ENCODE measurements around the gene DAAM2.

Gene DAAM2

GRCh38 chr6:39929733-39930461 is 137.7 kb downstream of the DAAM2 start:
- DNase-seq (ENCODE audit: low spot score) = no peak

DNA sequence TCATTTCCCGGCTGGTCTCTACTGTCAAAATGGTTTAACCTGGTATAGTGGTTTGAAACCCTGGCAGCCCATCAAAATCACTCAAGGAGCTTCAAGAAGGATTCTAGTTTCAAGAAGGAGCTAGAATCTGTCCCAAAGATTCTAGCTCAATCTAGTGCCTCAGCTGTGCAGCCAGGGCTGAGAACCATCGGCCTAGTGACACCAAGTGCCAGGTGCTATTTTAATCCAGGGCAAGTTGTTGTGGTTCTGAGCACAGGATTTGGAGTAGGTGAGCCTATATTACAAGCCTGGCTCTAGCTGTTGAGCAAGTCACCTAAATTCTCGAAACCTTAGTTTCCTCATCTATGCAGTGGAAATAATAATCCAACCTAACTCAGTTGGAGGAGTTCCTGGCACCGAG is 138.4 kb downstream of the DAAM2 start:
- no peak for DNase-seq (ENCODE audit: low spot score)

- peak; percentile 54 for DNase-seq (ENCODE audit: low spot score)
These were observed 139.4 kb downstream of the DAAM2 start for GRCh38 chr6:39931607-39932006.

- DNase-seq (ENCODE audit: low spot score) = peak; percentile 24
These were observed 140.3 kb downstream of the DAAM2 start for GRCh38 chr6:39932386-39932910.

- DNase-seq (ENCODE audit: low spot score) = no peak
These were observed 141.5 kb downstream of the DAAM2 start for GRCh38 chr6:39933669-39934130.

DNA sequence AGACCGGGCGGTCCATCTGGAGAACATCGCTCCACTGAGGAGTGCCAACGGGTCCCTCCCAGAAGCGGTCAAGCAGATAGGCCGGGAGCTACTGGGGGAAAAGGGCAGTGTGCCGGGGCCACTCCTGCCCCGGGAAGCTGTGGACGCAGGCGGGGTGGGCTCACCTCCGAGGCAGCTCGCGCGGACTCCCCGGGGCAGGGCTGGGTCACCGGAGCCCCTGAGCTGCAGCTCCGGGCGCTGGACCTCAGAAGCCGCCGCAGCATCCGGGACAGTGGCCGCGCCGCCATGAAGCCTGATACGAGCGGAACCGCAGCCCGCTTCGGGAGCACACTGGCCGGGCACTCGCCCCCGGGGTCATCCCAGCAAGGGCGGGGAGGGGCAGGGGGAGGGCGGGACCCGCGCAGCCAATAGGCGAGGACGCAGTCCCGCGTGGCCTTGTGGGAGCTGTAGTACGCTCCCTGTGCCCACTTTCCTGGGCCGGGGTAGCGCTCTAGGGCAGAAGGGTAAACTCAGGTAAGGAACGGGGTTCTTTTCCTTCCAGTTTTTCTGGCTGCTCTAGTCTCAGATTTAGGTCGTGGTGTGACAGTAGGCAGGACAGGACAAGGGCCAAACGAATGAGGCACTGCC is 142.1 kb downstream of the DAAM2 start, which contains the start of gene MOCS1:
Gene MOCS1 (minus strand): TSS at position 332 of the 627 bp plus-strand sequence. CDS start 45 bp downstream, at position 287.
- peak; percentile 82 for DNase-seq (ENCODE audit: low spot score)

GRCh38 chr6:39935241-39935640 is 143.1 kb downstream of the DAAM2 start:
- DNase-seq (ENCODE audit: low spot score) = no peak

DNA sequence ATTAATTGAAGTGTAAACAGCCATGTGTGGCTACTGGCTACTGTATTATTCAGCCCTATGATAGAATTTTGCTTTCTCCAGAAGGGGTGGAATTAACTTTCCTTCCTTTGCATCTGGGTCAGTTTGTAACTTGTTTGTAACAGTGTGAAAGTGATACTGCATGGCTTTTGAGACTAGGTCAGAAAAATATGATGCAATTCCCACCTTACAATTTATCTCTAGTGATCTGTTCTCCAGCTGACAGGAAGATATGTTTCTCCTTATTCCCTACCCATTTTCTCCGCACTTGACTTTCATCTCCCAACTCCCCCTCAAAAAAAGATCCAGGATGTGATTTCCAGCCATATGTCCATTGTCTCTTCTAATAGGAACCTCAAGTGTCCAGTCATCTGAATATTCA is 144.7 kb downstream of the DAAM2 start:
- no peak for DNase-seq (ENCODE audit: low spot score)

DNA sequence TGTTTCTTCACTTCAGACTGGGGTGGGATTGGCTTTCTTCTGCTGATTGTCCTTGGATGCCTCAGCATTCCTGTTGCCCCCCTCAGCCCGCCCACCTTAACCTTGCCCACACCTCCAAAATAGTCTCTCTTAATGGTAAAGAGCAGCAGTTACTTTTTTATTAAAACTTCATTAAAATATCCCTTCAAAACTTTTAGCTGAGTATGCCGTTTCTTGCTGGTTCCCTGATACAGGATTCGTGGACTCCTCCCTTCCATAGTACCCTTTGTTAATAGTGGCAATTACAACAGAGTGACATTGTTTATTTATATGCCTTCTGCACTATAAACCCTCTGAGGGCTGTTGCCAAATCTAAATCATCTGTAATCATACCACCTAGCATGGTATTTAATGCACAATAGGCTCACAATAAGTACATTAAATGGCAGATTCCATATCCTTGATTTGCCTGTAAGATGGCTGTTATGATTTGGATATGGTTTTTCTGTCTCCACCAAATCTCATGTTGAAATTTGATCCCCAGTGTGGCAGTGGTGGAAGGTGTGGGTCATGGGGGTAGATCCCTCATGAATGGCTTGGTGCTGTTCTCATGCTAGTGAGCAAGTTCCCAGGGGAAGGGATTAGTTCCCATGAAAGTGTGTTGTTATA is 145.6 kb downstream of the DAAM2 start:
- DNase-seq (ENCODE audit: low spot score) = no peak

- DNase-seq (ENCODE audit: low spot score) = no peak
These were observed 146.8 kb downstream of the DAAM2 start for GRCh38 chr6:39938773-39939654.

DNA sequence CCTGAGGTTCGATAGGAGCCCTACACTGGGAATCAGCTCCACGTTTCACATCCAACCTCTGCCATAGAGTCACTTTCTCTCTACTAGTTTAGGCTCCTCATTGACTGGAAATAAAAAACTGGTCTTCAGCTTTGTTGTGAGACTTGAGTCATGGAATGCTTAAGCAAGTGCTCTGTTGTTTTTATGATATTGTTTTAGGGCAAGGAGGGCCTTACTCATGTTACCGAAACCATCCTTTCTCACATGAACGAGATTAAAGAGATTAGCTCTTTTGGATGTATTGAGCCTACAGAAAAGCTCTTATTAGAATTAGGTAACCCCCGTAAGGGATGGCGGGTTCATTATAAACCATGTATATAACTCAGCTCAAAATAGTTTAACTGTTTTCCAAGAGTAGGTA is 149.0 kb downstream of the DAAM2 start:
- DNase-seq (ENCODE audit: low spot score) = no peak

- DNase-seq (ENCODE audit: low spot score) = no peak
These were observed 149.6 kb downstream of the DAAM2 start for GRCh38 chr6:39941820-39942219.

DNA sequence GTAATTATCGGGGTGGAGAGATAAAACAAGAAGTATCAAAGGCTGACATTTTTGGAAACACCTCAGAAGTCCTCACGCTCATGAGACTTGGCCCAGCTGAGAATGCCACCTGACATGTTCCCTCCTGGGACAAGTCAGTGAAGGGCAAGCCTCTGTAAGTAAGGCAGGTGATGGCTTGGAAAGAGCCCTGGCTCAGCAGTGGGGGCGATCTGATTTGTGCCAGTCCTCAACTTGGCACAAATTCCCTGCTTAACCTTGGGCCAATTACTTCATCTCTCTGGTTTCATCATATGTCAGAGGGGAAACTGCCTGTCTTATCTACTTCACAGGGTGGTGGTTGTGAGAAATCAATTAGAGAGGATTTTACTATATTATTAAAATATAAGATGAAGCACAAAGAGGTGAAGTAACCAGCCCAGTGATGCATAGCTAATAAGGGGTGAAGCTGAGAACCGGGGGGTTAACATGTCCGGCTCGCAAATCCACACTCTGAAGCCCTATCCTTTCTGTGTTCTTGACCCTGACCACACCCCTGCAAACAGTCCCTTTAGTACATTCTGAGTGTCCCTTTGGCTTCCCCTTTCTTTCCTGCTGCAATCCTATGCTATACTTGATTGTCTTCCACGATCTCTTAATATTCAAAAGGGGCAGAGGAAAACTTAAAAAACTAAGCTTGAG is 150.9 kb downstream of the DAAM2 start:
- DNase-seq (ENCODE audit: low spot score) = no peak

DNA sequence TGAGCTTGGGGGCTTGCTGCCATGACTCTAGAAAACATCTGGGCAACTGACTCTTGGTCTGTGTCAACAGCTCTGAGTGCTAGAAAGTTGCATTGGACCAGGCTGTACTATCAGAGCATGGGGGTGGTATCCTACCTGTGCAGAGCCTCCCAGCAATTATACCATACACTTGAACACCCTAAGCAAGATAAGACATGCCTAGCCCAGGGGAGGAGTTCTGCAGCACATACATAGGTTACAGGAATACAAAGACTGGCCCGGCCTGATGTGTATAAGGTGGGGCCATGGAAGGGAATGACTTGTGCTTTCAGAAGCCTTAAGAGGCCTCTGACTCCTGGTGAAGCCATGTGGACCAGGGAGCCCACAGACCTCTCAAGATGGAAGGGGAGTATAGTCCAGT is 153.4 kb downstream of the DAAM2 start:
- DNase-seq (ENCODE audit: low spot score) = no peak

GRCh38 chr6:39947611-39948068 is 155.5 kb downstream of the DAAM2 start:
- no peak for DNase-seq (ENCODE audit: low spot score)

GRCh38 chr6:39948199-39948791 is 156.1 kb downstream of the DAAM2 start:
- DNase-seq (ENCODE audit: low spot score) = no peak

- no peak for DNase-seq (ENCODE audit: low spot score)
These were observed 158.0 kb downstream of the DAAM2 start for GRCh38 chr6:39950125-39950720.

- no peak for DNase-seq (ENCODE audit: low spot score)
These were observed 159.0 kb downstream of the DAAM2 start for GRCh38 chr6:39951191-39951590.

DNA sequence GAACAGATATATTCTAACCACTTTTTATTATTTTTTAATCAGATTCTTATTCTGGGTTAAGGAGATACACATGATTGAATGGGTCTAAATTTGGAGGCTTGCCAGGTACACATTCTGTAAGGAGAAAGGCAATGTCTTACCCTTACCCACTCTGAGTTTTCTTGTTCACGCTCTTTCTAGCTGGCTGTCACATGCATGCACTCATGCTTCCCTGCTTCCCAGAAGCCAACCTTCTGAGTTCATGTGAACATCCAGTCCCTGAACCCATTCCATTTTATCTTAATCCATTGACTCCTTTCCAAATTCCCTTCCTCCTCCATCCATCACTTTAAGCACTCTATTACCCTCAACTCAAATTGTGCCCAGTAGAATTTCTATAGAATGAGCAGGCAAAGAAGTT is 159.5 kb downstream of the DAAM2 start:
- no peak for DNase-seq (ENCODE audit: low spot score)

GRCh38 chr6:39952167-39952566 is 160.0 kb downstream of the DAAM2 start:
- DNase-seq (ENCODE audit: low spot score) = no peak

Measured in pons (tissue), 1 donor.